GM19452 (cell line): ENCODE measurements around the gene C1QTNF2.

Source experiments
- ATAC-seq: cut with Tn5 transposase; IDR thresholded peaks from one replicate; pipeline ENCODE4 v1.9.1; 2021; ENCODE audit not compliant: unreplicated experiment

Gene C1QTNF2

GRCh38 chr5:160375701-160376100 lies 5.3 kb upstream of the C1QTNF2 start:
- ATAC-seq, result no peak

GRCh38 chr5:160375166-160375565 lies 4.7 kb upstream of the C1QTNF2 start:
- ATAC-seq, result no peak

GRCh38 chr5:160371294-160371693 lies 868 bp upstream of the C1QTNF2 start:
- ATAC-seq, result no peak

- no peak for ATAC-seq
Measured at GRCh38 chr5:160370713-160371034, 248 bp upstream of the C1QTNF2 start.

GRCh38 chr5:160367885-160368284 lies 2.5 kb downstream of the C1QTNF2 start:
- ATAC-seq, result no peak

GRCh38 chr5:160367261-160367660 lies 3.2 kb downstream of the C1QTNF2 start:
- ATAC-seq, result no peak

- ATAC-seq, result no peak
Measured at GRCh38 chr5:160366230-160366629, 4.2 kb downstream of the C1QTNF2 start.

GRCh38 chr5:160363660-160364395 lies 6.6 kb downstream of the C1QTNF2 start:
- no peak for ATAC-seq

GRCh38 chr5:160363211-160363610 lies 7.2 kb downstream of the C1QTNF2 start:
- ATAC-seq, result no peak

GRCh38 chr5:160361624-160362228 lies 8.7 kb downstream of the C1QTNF2 start:
- ATAC-seq, result no peak

GRCh38 chr5:160360310-160360709 lies 10.1 kb downstream of the C1QTNF2 start:
- no peak for ATAC-seq

GRCh38 chr5:160359816-160360215 lies 10.6 kb downstream of the C1QTNF2 start:
- no peak for ATAC-seq

- no peak for ATAC-seq
Measured at GRCh38 chr5:160359242-160359641, 11.2 kb downstream of the C1QTNF2 start.

GRCh38 chr5:160357861-160358411 lies 12.5 kb downstream of the C1QTNF2 start:
- ATAC-seq, result no peak

- ATAC-seq, result no peak
Measured at GRCh38 chr5:160357394-160357793, 13.0 kb downstream of the C1QTNF2 start.

GRCh38 chr5:160356550-160357347 lies 13.7 kb downstream of the C1QTNF2 start:
- ATAC-seq, result no peak

- ATAC-seq, result no peak
Measured at GRCh38 chr5:160354666-160355065, 15.8 kb downstream of the C1QTNF2 start.

GRCh38 chr5:160353379-160353778 lies 17.0 kb downstream of the C1QTNF2 start:
- ATAC-seq, result no peak

GRCh38 chr5:160352308-160352707 lies 18.1 kb downstream of the C1QTNF2 start:
- ATAC-seq, result no peak

- ATAC-seq, result no peak
Measured at GRCh38 chr5:160349935-160350303, 20.5 kb downstream of the C1QTNF2 start.

GRCh38 chr5:160349249-160349934 lies 21.0 kb downstream of the C1QTNF2 start:
- ATAC-seq, result no peak
